WTC11 (cell line): ENCODE results near the gene PRRT1. TPM values are rescaled to one million over a fixed set of nuclear protein-coding genes. Genes with fewer than 3 reads are reported as not detected.

ENCODE experiments used
- ATAC-seq: fragments of 200-7000 bp; cut with Tn5 transposase; 2 replicates; pipeline ENCODE4 v1.10.0; 2021; ENCODE audit warnings: mild to moderate bottlenecking, moderate library complexity
- CTCF ChIA-PET: fragments of 300-600 bp; sonication (Branson Sonifier 250); formaldehyde crosslinking; loops from one replicate; lab custom pipeline; 2021; ENCODE audit warnings: antibody characterized with exemption; lab: Charles Lee
- POLR2A ChIA-PET: fragments of 350-600 bp; sonication (Branson Sonifier 250); formaldehyde crosslinking; loops from one replicate; lab custom pipeline; 2021; ENCODE audit warnings: antibody characterized with exemption; lab: Charles Lee
- DNase-seq: peaks from one replicate; pipeline ENCODE4 v3.0.0; 2021; ENCODE audit warnings: low spot score
- H3K27ac Mint-ChIP-seq: 2 replicates; pipeline ENCODE4 v1.8.0; 2021; ENCODE audit warnings: mixed read lengths
- H3K27me3 Mint-ChIP-seq: 2 replicates; pipeline ENCODE4 v1.8.0; 2021; ENCODE audit warnings: low read depth, mild to moderate bottlenecking, moderate library complexity, mixed read lengths
- H3K36me3 Mint-ChIP-seq: 2 replicates; pipeline ENCODE4 v1.8.0; 2021; ENCODE audit warnings: mixed read lengths
- H3K4me1 Mint-ChIP-seq: 2 replicates; pipeline ENCODE4 v1.8.0; 2022; ENCODE audit warnings: mixed read lengths
- H3K4me3 Mint-ChIP-seq: 2 replicates; pipeline ENCODE4 v1.8.0; 2021; ENCODE audit warnings: mild to moderate bottlenecking, moderate library complexity, mixed read lengths
- H3K9me3 Mint-ChIP-seq: 2 replicates; pipeline ENCODE4 v1.8.0; 2021; ENCODE audit warnings: mixed read lengths
- AR ChIP-seq: fragments of 250-450 bp; sonication (Bioruptor Pico); IDR thresholded peaks from 2 replicates; pipeline ENCODE4 v1.9.0; 2021; ENCODE audit warnings: mild to moderate bottlenecking
- ARID4B ChIP-seq: sonication (generic); formaldehyde crosslinking; IDR thresholded peaks from 2 replicates; pipeline ENCODE4 v1.8.0; 2023; ENCODE audit warnings: missing genetic modification reagents, mild to moderate bottlenecking, borderline replicate concordance
- CREB1 ChIP-seq: sonication (generic); formaldehyde crosslinking; IDR thresholded peaks from 2 replicates; pipeline ENCODE4 v1.8.0; 2023; ENCODE audit warnings: mild to moderate bottlenecking, missing genetic modification reagents
- CTCF ChIP-seq: fragments of 200-600 bp; IDR thresholded peaks from 2 replicates; pipeline ENCODE4 v1.8.0; 2022; ENCODE audit warnings: antibody characterized with exemption
- FOXP1 ChIP-seq: sonication (generic); formaldehyde crosslinking; IDR thresholded peaks from 2 replicates; pipeline ENCODE4 v1.8.0; 2022; ENCODE audit warnings: missing genetic modification reagents, mild to moderate bottlenecking, moderate library complexity, borderline replicate concordance
- FOXP4 ChIP-seq: sonication (generic); formaldehyde crosslinking; IDR thresholded peaks from 2 replicates; pipeline ENCODE4 v1.8.0; 2022; ENCODE audit warnings: mild to moderate bottlenecking, missing genetic modification reagents
- IRF1 ChIP-seq: sonication (generic); formaldehyde crosslinking; IDR thresholded peaks from 2 replicates; pipeline ENCODE4 v1.8.0; 2023; ENCODE audit warnings: missing genetic modification reagents
- MAX ChIP-seq: sonication (generic); formaldehyde crosslinking; IDR thresholded peaks from 2 replicates; pipeline ENCODE4 v1.8.0; 2022; ENCODE audit warnings: mild to moderate bottlenecking, missing genetic modification reagents
- SP1 ChIP-seq: sonication (generic); formaldehyde crosslinking; conservative IDR thresholded peaks from 2 replicates; pipeline ENCODE4 v1.8.1; 2022; ENCODE audit warnings: missing genetic modification reagents
- STAT6 ChIP-seq: sonication (generic); formaldehyde crosslinking; conservative IDR thresholded peaks from 2 replicates; pipeline ENCODE4 v1.8.1; 2023; ENCODE audit warnings: mild to moderate bottlenecking, low read depth, missing genetic modification reagents, moderate library complexity
- TCF7 ChIP-seq: sonication (generic); formaldehyde crosslinking; IDR thresholded peaks from 2 replicates; pipeline ENCODE4 v1.8.0; 2022; ENCODE audit warnings: mild to moderate bottlenecking, low read depth, missing genetic modification reagents, moderate library complexity
- TEAD4 ChIP-seq: sonication (generic); formaldehyde crosslinking; IDR thresholded peaks from 2 replicates; pipeline ENCODE4 v1.8.0; 2022; ENCODE audit warnings: mild to moderate bottlenecking, missing genetic modification reagents
- USF1 ChIP-seq: sonication (generic); formaldehyde crosslinking; IDR thresholded peaks from 2 replicates; pipeline ENCODE4 v1.8.0; 2022; ENCODE audit warnings: mild to moderate bottlenecking, missing genetic modification reagents
- ZNF138 ChIP-seq: sonication (generic); formaldehyde crosslinking; conservative IDR thresholded peaks from 2 replicates; pipeline ENCODE4 v1.8.1; 2022; ENCODE audit warnings: mild to moderate bottlenecking, moderate library complexity, missing genetic modification reagents
- ZNF232 ChIP-seq: sonication (generic); formaldehyde crosslinking; IDR thresholded peaks from 2 replicates; pipeline ENCODE4 v1.8.0; 2022; ENCODE audit warnings: mild to moderate bottlenecking, missing genetic modification reagents
- ZNF317 ChIP-seq: sonication (generic); formaldehyde crosslinking; IDR thresholded peaks from 2 replicates; pipeline ENCODE4 v1.8.1; 2023; ENCODE audit warnings: low read depth, mild to moderate bottlenecking, moderate library complexity, missing genetic modification reagents, borderline replicate concordance
- total RNA-seq: library from RNA; stranded (reverse); gene quantifications from 3 replicates; pipeline ENCODE4 v1.2.3, GENCODE V29; 2021

The PRRT1 gene
- total RNA-seq, 1 experiment from 2014 or later: 1.6 TPM

GRCh38 chr6:32191696-32192607 lies 40.2 kb upstream of the PRRT1 start:
- CTCF ChIA-PET: interaction anchor here (0.6 to 1.9 kb wide), 5 partner anchors 10 to 39 kb away, joined by 4 to 7 read pairs (median 4); no protein-coding TSS in a partner anchor
- H3K9me3 Mint-ChIP-seq: no peaks in the 10 kb centered on the region
- H3K4me1 Mint-ChIP-seq: peaks cover 64% of the 10 kb centered on the region
- ATAC-seq (no peak), DNase-seq (no peak)
- POLR2A ChIA-PET: interaction anchor here (1.6 kb wide), 1 partner anchor 14 kb away, joined by 5 read pairs; no protein-coding TSS in a partner anchor
- peak overlapping the region; percentile 29; the same call in 1 of the 2 replicates for H3K4me3 Mint-ChIP-seq
- no peaks in the 10 kb centered on the region for H3K27me3 Mint-ChIP-seq
- H3K36me3 Mint-ChIP-seq: peaks cover 14% of the 10 kb centered on the region
- H3K27ac Mint-ChIP-seq: no peak overlapping the region; the same call in 1 of the 2 replicates
- no peak for TF ChIP-seq ARID4B (CRISPR knock-in tag)
- no peak for TF ChIP-seq CTCF
- no peak for TF ChIP-seq USF1 (CRISPR knock-in tag)
- no peak for TF ChIP-seq TCF7 (CRISPR knock-in tag)
- TF ChIP-seq ZNF138: no peak
- TF ChIP-seq CREB1: no peak
- TF ChIP-seq ZNF232: no peak
- TF ChIP-seq IRF1: no peak
- TF ChIP-seq STAT6 (CRISPR knock-in tag): no peak
- TF ChIP-seq AR: no peak
- TF ChIP-seq FOXP4 (CRISPR knock-in tag): no peak
- TF ChIP-seq ZNF317: no peak
- no peak for TF ChIP-seq FOXP1 (CRISPR knock-in tag)
- no peak for TF ChIP-seq SP1 (CRISPR knock-in tag)
- TF ChIP-seq TEAD4: no peak
- no peak for TF ChIP-seq MAX
